H1 (cell line): Measurements from ENCODE around the gene DOCK1. TPM values are rescaled to one million over a fixed set of nuclear protein-coding genes. Genes with fewer than 3 reads are reported as not detected.

Source experiments
- CTCF ChIA-PET: fragments of 300-600 bp; sonication (Branson Sonifier 250); formaldehyde crosslinking; loops from one replicate; lab custom pipeline; 2021; ENCODE audit not compliant: partially characterized antibody; lab: Charles Lee
- POLR2A ChIA-PET: fragments of 300-600 bp; sonication (Branson Sonifier 250); formaldehyde crosslinking; loops from one replicate; lab custom pipeline; 2021; ENCODE audit warnings: inconsistent platforms; ENCODE audit not compliant: partially characterized antibody; lab: Charles Lee
- DNase-seq, 2 experiments: peaks; one replicate each; pipeline versions ENCODE4 v3.0.0 to v3.0.0-alpha.2; 2010 to 2022; ENCODE audit warnings: low spot score in 2 of 2, low read depth in 1 of 2, mixed read lengths in 1 of 2
- FAIRE-seq: peaks from 2 replicates; lab custom pipeline; 2011; peaks lifted over from hg19 to GRCh38; lab: Jason Lieb, UNC
- H2AFZ ChIP-seq: 2 replicates; pipeline ENCODE4 v1.8.1; 2012; ENCODE audit warnings: low read length, inconsistent platforms
- H2AK5ac ChIP-seq: 2 replicates; pipeline ENCODE4 v1.6.1; 2013; ENCODE audit warnings: low read depth, low read length
- H2BK120ac ChIP-seq: replicated peaks from 2 replicates; pipeline ENCODE3; 2013; ENCODE audit warnings: low read depth, low read length, inconsistent platforms
- H2BK12ac ChIP-seq: 2 replicates; pipeline ENCODE4 v1.6.1; 2013; ENCODE audit warnings: low read depth, low read length
- H2BK15ac ChIP-seq: 2 replicates; pipeline ENCODE4 v1.6.1; 2013; ENCODE audit warnings: low read length
- H2BK20ac ChIP-seq: 2 replicates; pipeline ENCODE4 v1.6.1; 2013; ENCODE audit warnings: low read length
- H2BK5ac ChIP-seq: 2 replicates; pipeline ENCODE4 v1.6.1; 2013; ENCODE audit warnings: low read depth, low read length
- H3K14ac ChIP-seq: 2 replicates; pipeline ENCODE4 v1.6.1; 2013; ENCODE audit warnings: inconsistent platforms; ENCODE audit not compliant: insufficient read length
- H3K18ac ChIP-seq: 2 replicates; pipeline ENCODE4 v1.6.1; 2013; ENCODE audit warnings: low read length; ENCODE audit errors: extremely low read depth
- H3K23ac ChIP-seq: 2 replicates; pipeline ENCODE4 v1.6.1; 2013; ENCODE audit warnings: inconsistent platforms; ENCODE audit not compliant: insufficient read length
- H3K23me2 ChIP-seq: 2 replicates; pipeline ENCODE4 v1.6.1; 2013; ENCODE audit warnings: low read depth, low read length
- H3K27ac ChIP-seq: 2 replicates; pipeline ENCODE4 v1.6.1; 2011; ENCODE audit warnings: low read depth, low read length, inconsistent platforms
- H3K27me3 ChIP-seq, 4 experiments: replicated peaks in 1 of 4; 1 replicate in 1 of 4; 2 replicates in 3 of 4; pipeline versions ENCODE4 v1.6.1 to v1.8.1; 2011 to 2013; ENCODE audit warnings: low read length in 3 of 4, mild to moderate bottlenecking in 3 of 4, inconsistent platforms in 2 of 4, mixed read lengths in 2 of 4, moderate library complexity in 1 of 4; ENCODE audit not compliant: control insufficient read depth in 3 of 4, insufficient read depth in 3 of 4; ENCODE audit errors: extremely low read depth in 1 of 4
- H3K36me3 ChIP-seq, 4 experiments: 2 replicates each; pipeline versions ENCODE4 v1.6.1 to v1.8.1; 2011 to 2013; ENCODE audit warnings: mild to moderate bottlenecking in 4 of 4, low read length in 3 of 4, moderate library complexity in 2 of 4, control low read depth in 1 of 4, inconsistent platforms in 1 of 4; ENCODE audit not compliant: insufficient read depth in 4 of 4, control insufficient read depth in 2 of 4
- H3K4ac ChIP-seq: replicated peaks from 2 replicates; pipeline ENCODE3; 2013; ENCODE audit warnings: low read length, low read depth, mixed read lengths, inconsistent platforms; ENCODE audit not compliant: insufficient read length
- H3K4me1 ChIP-seq, 4 experiments: replicated peaks in 1 of 4; 1 replicate in 1 of 4; 2 replicates in 3 of 4; pipeline versions ENCODE4 v1.6.1 to v1.8.1; 2011 to 2013; ENCODE audit warnings: low read length in 3 of 4, inconsistent platforms in 2 of 4, mixed read lengths in 1 of 4; ENCODE audit not compliant: insufficient read depth in 4 of 4, control insufficient read depth in 3 of 4
- H3K4me2 ChIP-seq, 2 experiments: 2 replicates each; pipeline versions ENCODE4 v1.6.1 to v1.8.1; 2011 to 2013; ENCODE audit warnings: low read depth in 2 of 2, low read length in 2 of 2, control low read depth in 1 of 2, inconsistent platforms in 1 of 2, mild to moderate bottlenecking in 1 of 2; ENCODE audit not compliant: insufficient read depth in 1 of 2
- H3K4me3 ChIP-seq, 4 experiments: fragments of 200-600, 300-600 bp in 1 of 4; sonication (generic), shearing (Covaris generic), sonication (Bioruptor Twin) in 1 of 4; 2 replicates each; pipeline versions ENCODE4 v1.5.1 to v1.8.1; 2011 to 2016; ENCODE audit warnings: low read length in 4 of 4, low read depth in 3 of 4, control low read depth in 2 of 4, inconsistent platforms in 2 of 4, mild to moderate bottlenecking in 2 of 4, mixed read lengths in 1 of 4, moderate library complexity in 1 of 4; ENCODE audit not compliant: insufficient read depth in 2 of 4; ENCODE audit errors: extremely low read depth in 1 of 4
- H3K56ac ChIP-seq: replicated peaks from 2 replicates; pipeline ENCODE3; 2013; ENCODE audit warnings: low read depth, mild to moderate bottlenecking, mixed read lengths, low read length, inconsistent platforms; ENCODE audit not compliant: insufficient read length
- H3K79me1 ChIP-seq: 2 replicates; pipeline ENCODE4 v1.6.1; 2013; ENCODE audit warnings: low read depth, low read length, control low read depth
- H3K79me2 ChIP-seq, 2 experiments: 2 replicates each; pipeline versions ENCODE4 v1.6.1 to v1.8.1; 2012 to 2013; ENCODE audit warnings: low read length in 2 of 2, mild to moderate bottlenecking in 2 of 2, inconsistent platforms in 1 of 2; ENCODE audit not compliant: insufficient read depth in 2 of 2, control insufficient read depth in 1 of 2
- H3K9ac ChIP-seq, 4 experiments: replicated peaks in 1 of 4; 1 replicate in 1 of 4; 2 replicates in 3 of 4; pipeline versions ENCODE4 v1.6.1 to v1.8.1; 2011 to 2013; ENCODE audit warnings: low read depth in 3 of 4, low read length in 3 of 4, control low read depth in 2 of 4, mild to moderate bottlenecking in 2 of 4, moderate library complexity in 2 of 4, inconsistent platforms in 1 of 4; ENCODE audit errors: extremely low read depth in 1 of 4
- H3K9me3 ChIP-seq, 2 experiments: 2 replicates each; pipeline versions ENCODE4 v1.6.1 to v1.8.1; 2012 to 2013; ENCODE audit warnings: mild to moderate bottlenecking in 2 of 2, moderate library complexity in 2 of 2, control low read depth in 1 of 2, inconsistent platforms in 1 of 2, low read depth in 1 of 2, low read length in 1 of 2, mixed read lengths in 1 of 2; ENCODE audit not compliant: insufficient read depth in 2 of 2
- H4K20me1 ChIP-seq, 2 experiments: replicated peaks in 1 of 2; 2 replicates each; pipeline versions ENCODE3 to v1.8.1; 2011 to 2013; ENCODE audit warnings: inconsistent platforms in 2 of 2, low read length in 2 of 2, mild to moderate bottlenecking in 1 of 2; ENCODE audit not compliant: insufficient read depth in 2 of 2, control insufficient read depth in 1 of 2
- H4K5ac ChIP-seq: 2 replicates; pipeline ENCODE4 v1.6.1; 2013; ENCODE audit warnings: low read length, low read depth, mixed read lengths, inconsistent platforms; ENCODE audit not compliant: insufficient read length
- H4K8ac ChIP-seq: 2 replicates; pipeline ENCODE4 v1.8.0; 2013; ENCODE audit warnings: mild to moderate bottlenecking, moderate library complexity, low read length, inconsistent platforms; ENCODE audit not compliant: insufficient read depth; ENCODE audit errors: extremely low read depth
- H4K91ac ChIP-seq: replicated peaks from 2 replicates; pipeline ENCODE3; 2013; ENCODE audit warnings: low read length, mixed read lengths, inconsistent platforms; ENCODE audit not compliant: insufficient read length
- ATF2 ChIP-seq: IDR thresholded peaks from 2 replicates; pipeline ENCODE4 v1.6.1; 2012; ENCODE audit warnings: low read length, inconsistent platforms
- BRCA1 ChIP-seq: IDR thresholded peaks from 2 replicates; pipeline ENCODE4 v1.6.1; 2012; ENCODE audit warnings: low read depth, low read length, improper control_type of control experiment
- CBX8 ChIP-seq: fragments of 300-800, 300-1000 bp; sonication (generic); IDR thresholded peaks from 2 replicates; pipeline ENCODE4 v1.7.1; 2016; ENCODE audit warnings: low read depth, low read length, borderline replicate concordance
- CHD1 ChIP-seq: IDR thresholded peaks from 2 replicates; pipeline ENCODE4 v1.6.1; 2012; ENCODE audit warnings: low read depth, low read length, improper control_type of control experiment
- HDAC6 ChIP-seq: IDR thresholded peaks from one replicate; pipeline ENCODE4 v1.7.1; 2012; ENCODE audit warnings: low read depth, mild to moderate bottlenecking, inconsistent platforms, low read length, moderate library complexity
- NANOG ChIP-seq: IDR thresholded peaks from 2 replicates; pipeline ENCODE4 v1.6.1; 2011; ENCODE audit warnings: low read length, low read depth, mild to moderate bottlenecking, inconsistent platforms; ENCODE audit not compliant: insufficient read depth, poor library complexity, severe bottlenecking
- PHF8 ChIP-seq: fragments of 200-600 bp; sonication (generic); conservative IDR thresholded peaks from 2 replicates; pipeline ENCODE4 v1.7.1; 2012; ENCODE audit warnings: low read depth, mild to moderate bottlenecking, inconsistent platforms, low read length, moderate library complexity
- RBBP5 ChIP-seq: IDR thresholded peaks from 2 replicates; pipeline ENCODE4 v1.7.1; 2012; ENCODE audit warnings: low read depth, mild to moderate bottlenecking, inconsistent platforms, low read length, moderate library complexity, borderline replicate concordance
- SIN3A ChIP-seq, 2 experiments: IDR thresholded peaks in 1 of 2; conservative IDR thresholded peaks in 1 of 2; 2 replicates each; pipeline ENCODE4 v1.6.1; 2011 to 2012; ENCODE audit warnings: low read length in 2 of 2, improper control_type of control experiment in 1 of 2, low read depth in 1 of 2, mild to moderate bottlenecking in 1 of 2
- SIRT6 ChIP-seq: IDR thresholded peaks from one replicate; pipeline ENCODE4 v1.7.1; 2012; ENCODE audit warnings: low read length, inconsistent platforms
- SIX5 ChIP-seq: IDR thresholded peaks from 2 replicates; pipeline ENCODE4 v1.6.1; 2011; ENCODE audit warnings: mild to moderate bottlenecking, low read depth, low read length
- TAF1 ChIP-seq: IDR thresholded peaks from 2 replicates; pipeline ENCODE4 v1.6.1; 2011; ENCODE audit warnings: mild to moderate bottlenecking, low read depth, low read length
- TEAD4 ChIP-seq: IDR thresholded peaks from 2 replicates; pipeline ENCODE4 v1.6.1; 2012; ENCODE audit warnings: low read depth, low read length, inconsistent platforms, mixed read lengths
- WGBS, 2 experiments: shearing (Covaris generic) in 1 of 2; methylation state at CpG; one replicate each; pipeline versions ENCODE4 v1.1.6 to v1.1.7; 2013 to 2015; ENCODE audit warnings: low lambda C conversion rate in 2 of 2, mixed read lengths in 2 of 2, inconsistent platforms in 1 of 2, low coverage in 1 of 2, missing lambda C conversion rate in 1 of 2; ENCODE audit not compliant: insufficient replicate concordance in 2 of 2, insufficient coverage in 1 of 2, insufficient read length in 1 of 2; ENCODE audit errors: extremely low coverage in 1 of 2, missing lambda C conversion rate in 1 of 2; 5-methylcytosine and 5-hydroxymethylcytosine counted together
- polyA plus RNA-seq, 7 experiments: library from polyadenylated mRNA; depleted of rRNA in 3 of 7; stranded (reverse) in 5 of 7; unstranded in 2 of 7; fragments of >200 nt in 5 of 7; fragments of 200-250 nt in 2 of 7; gene quantifications; 1 replicate in 5 of 7; 2 replicates in 1 of 7; 4 replicates in 1 of 7; pipeline versions ENCODE4 v1.2.1 to v1.2.3, GENCODE V29; 2011 to 2013; ENCODE audit warnings: missing spikeins in 2 of 7, mixed read lengths in 2 of 7
- total RNA-seq: library from RNA; stranded (reverse); fragmentation: NEBNext Ultra II Directional; extraction: Animal tissue kit (Norgen Biotek cat#: 25700); gene quantifications from 2 replicates; pipeline ENCODE4 v1.2.1, GENCODE V29; 2021

Gene DOCK1
- total and polyA plus RNA-seq, 2 of the 8 experiments (the other 6 are each of a cell fraction or from before 2014, with no cell fraction given): 11.6 to 53.0 TPM

GRCh38 chr10:127413326-127413725 lies 508.1 kb downstream of the DOCK1 start:
- Histone ChIP-seq H4K91ac (no peak overlapping the region), H2BK20ac (no peak overlapping the region), H2BK120ac (no peak overlapping the region), H3K14ac (no peak overlapping the region), H3K4ac (no peak overlapping the region), H4K8ac (no peak overlapping the region), H3K9ac (no peak overlapping the region), H2AFZ (no peak overlapping the region), H4K20me1 (peaks cover 0 to 1% of the 10 kb centered on the region in 2 experiments), H3K36me3 (peaks cover 0 to 7% (median 0%) of the 10 kb centered on the region in 4 experiments; a peak in 1 of 8 replicates), H2AK5ac (no peak overlapping the region), H3K4me3 (no peak overlapping the region), H3K4me1 (no peaks in the 10 kb centered on the region), H4K5ac (no peak overlapping the region), H3K4me2 (no peak overlapping the region), H3K56ac (no peak overlapping the region), H3K23me2 (no peaks in the 10 kb centered on the region), H3K79me2 (no peaks in the 10 kb centered on the region), H2BK15ac (no peak overlapping the region), H3K18ac (no peak overlapping the region), H2BK5ac (no peak overlapping the region), H3K27ac (no peak overlapping the region), H3K79me1 (no peaks in the 10 kb centered on the region), H2BK12ac (no peak overlapping the region), H3K9me3 (no peaks in the 10 kb centered on the region), H3K27me3 (no peaks in the 10 kb centered on the region), H3K23ac (no peak overlapping the region)
- no peak for DNase-seq
- CTCF ChIA-PET: interaction anchor here (0.6 kb wide), 2 partner anchors 262 to 1035 kb away, joined by 3 read pairs; no protein-coding TSS in a partner anchor
- FAIRE-seq: no peak
- WGBS, 2 experiments: 93% methylated on average over 11 of the region's 11 CpGs; no CpG with 5 or more reads in 1 of the 2 experiments
- POLR2A ChIA-PET: no interaction called here
- TF ChIP-seq SIN3A (conservative IDR thresholded peaks at IDR 0.05 in 1 of 2, IDR thresholded peaks at IDR 0.05 in 1 of 2; ENCODE audit: low read depth in 1 of 2, low read length in 2 of 2): no peak
- no peak for TF ChIP-seq PHF8
- TF ChIP-seq HDAC6: no peak
- no peak for TF ChIP-seq RBBP5
- no peak for TF ChIP-seq SIX5
- TF ChIP-seq SIRT6: no peak
- TF ChIP-seq CBX8: no peak
- no peak for TF ChIP-seq NANOG
- no peak for TF ChIP-seq CHD1
- no peak for TF ChIP-seq BRCA1
- TF ChIP-seq TAF1: no peak
- TF ChIP-seq ATF2: no peak
- no peak for TF ChIP-seq TEAD4
